Islet of Langerhans (tissue), 1 donor: ENCODE results near the gene UGT2B11.
"Not testable (repeated sequence)": the region's sequence is repeated elsewhere in the genome, so short reads cannot be mapped to it uniquely, and the experiment has no call there.

ENCODE experiments used
- FAIRE-seq: peaks from one replicate; lab custom pipeline; 2011; peaks lifted over from hg19 to GRCh38; lab: Jason Lieb, UNC

UGT2B11 gene

GRCh38 chr4:69214716-69215115 is at the start of gene UGT2B11:
Gene UGT2B11, minus strand, starts transcription at chr4:69214748. Its CDS starts 26 bp downstream, at chr4:69214722.
- FAIRE-seq, result no peak

GRCh38 chr4:69253147-69253772 is 38.7 kb upstream of the UGT2B11 start:
- FAIRE-seq, result peak; percentile 33

DNA sequence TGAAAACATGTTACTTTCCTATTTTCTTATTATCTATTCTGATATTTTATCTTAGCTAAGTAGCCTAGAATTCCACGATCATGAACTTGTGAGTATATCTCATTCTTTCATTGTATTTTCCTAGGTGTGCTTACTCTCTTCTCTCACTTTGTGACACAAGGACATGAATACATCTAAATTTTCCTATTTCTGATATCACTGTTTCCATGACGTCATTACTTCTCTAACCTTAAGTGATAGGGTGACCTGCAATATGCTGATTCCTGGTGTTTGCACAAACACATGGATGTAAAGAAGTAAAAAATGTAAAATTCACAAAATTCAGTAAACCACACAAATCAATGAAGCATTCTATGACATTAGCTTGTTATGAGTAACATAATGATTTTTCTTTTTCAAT is 36.3 kb upstream of the UGT2B11 start:
- not testable (repeated sequence) for FAIRE-seq

DNA sequence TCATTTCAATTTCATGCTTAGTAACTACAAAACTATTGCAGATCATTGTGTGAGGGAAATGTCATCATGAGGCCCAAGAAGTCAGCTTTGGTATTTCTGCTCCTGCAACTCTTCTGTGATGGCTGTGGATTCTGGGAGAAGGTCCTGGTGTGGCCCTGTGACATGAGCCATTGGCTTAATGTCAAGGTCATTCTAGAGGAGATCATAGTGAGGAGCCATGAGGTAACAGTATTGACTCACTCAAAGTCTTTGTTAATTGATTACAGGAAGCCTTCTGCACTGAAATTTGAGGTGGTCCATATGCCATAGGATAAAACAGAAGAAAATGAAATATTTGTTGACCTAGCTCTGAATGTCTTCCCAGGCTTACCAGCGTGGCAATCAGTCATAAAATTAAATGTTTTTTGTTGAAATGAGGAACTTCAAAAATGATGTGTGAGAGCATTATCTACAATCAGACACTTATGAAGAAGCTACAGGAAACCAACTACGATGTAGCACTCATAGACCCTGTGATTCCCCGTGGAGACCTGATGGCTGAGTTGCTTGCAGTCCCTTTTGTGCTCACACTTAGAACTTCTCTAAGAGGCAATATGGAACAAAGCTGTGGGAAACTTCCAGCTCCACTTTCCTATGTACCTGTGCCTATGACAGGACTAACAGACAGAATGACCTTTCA is 28.2 kb upstream of the UGT2B11 start:
- not testable (repeated sequence) for FAIRE-seq

GRCh38 chr4:69241746-69242145 is 27.2 kb upstream of the UGT2B11 start:
- FAIRE-seq, result not testable (repeated sequence)

GRCh38 chr4:69240787-69241186 is 26.2 kb upstream of the UGT2B11 start:
- not testable (repeated sequence) for FAIRE-seq

- no peak for FAIRE-seq
Measured at GRCh38 chr4:69239557-69240168, 25.1 kb upstream of the UGT2B11 start.

- no peak for FAIRE-seq
Measured at GRCh38 chr4:69239092-69239491, 24.5 kb upstream of the UGT2B11 start.

GRCh38 chr4:69224891-69225290 is 10.3 kb upstream of the UGT2B11 start:
- no peak for FAIRE-seq

DNA sequence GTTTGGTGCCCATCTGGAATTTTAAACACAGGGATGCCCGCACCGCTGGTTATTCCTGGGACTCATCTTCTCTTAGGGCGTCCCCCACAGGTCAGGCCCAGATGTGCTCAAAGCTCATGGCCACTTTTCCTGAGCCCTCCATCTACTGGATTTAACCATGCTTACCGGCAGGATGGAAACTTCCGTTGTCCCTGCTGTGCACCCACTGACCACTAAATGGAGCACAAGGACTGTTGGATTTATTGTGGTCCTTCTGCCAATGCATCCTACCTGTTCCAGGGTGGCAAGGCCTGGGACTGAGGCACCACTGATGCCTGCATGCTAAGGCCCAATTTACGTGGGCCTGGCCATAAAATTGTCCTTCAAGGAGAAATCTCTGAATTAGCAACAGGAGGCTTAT is 8.7 kb upstream of the UGT2B11 start:
- not testable (repeated sequence) for FAIRE-seq

- not testable (repeated sequence) for FAIRE-seq
Measured at GRCh38 chr4:69218491-69218890, 3.9 kb upstream of the UGT2B11 start.

DNA sequence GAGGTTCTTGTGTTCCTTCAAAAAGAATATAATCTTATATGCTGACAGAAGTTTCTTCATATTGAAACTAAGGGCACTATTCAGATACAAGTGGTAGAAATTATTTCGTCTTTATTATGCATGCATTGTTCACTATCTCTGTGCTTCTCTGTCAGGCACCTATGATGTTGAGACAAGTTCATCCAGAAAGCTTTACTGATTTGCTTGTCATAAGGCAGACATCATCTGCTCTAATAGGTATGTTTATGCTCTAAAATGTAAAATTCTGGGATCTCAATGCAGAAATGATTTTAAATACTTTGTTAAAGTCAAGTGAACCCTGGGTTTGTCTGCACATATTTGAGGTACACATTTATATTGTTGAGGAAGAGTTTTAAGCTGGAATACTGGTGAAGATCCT is 3.6 kb downstream of the UGT2B11 start:
- no peak for FAIRE-seq

GRCh38 chr4:69198506-69198905 is 16.0 kb downstream of the UGT2B11 start:
- FAIRE-seq, result not testable (repeated sequence)

DNA sequence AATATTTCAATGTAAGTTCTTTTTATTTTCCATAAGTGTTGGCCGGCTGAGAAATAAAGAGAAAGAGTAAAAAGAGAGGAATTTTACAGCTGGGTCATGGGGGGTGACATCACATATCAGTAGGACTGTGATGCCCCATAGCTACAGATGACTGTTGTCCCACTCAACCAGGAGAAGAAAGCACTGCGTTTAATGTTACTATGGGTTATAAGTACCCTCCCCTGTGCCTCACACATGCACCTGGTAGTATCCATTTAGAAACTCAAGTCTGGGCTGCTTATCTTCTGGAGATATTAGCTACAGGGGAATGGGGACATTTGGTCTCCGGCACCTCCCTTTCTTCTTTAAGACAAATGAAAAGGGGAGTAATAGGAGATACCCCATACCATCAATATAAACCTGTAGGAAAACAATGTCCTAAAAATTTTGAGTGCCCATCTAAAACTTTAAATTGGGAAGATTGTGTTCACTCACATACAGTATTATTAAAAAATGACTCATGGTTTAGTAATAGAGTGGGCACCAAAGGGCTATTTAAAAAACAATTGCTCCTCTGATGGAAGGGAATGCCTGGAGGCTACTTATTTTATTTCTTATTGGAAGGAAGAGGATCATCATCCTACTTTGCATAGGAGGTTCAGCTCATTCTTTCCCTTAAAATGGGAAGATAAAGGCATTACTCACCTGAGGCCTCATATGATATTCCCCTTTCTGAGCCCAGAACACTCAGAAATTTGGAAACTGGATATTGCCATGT is 18.2 kb downstream of the UGT2B11 start:
- FAIRE-seq, result no peak

DNA sequence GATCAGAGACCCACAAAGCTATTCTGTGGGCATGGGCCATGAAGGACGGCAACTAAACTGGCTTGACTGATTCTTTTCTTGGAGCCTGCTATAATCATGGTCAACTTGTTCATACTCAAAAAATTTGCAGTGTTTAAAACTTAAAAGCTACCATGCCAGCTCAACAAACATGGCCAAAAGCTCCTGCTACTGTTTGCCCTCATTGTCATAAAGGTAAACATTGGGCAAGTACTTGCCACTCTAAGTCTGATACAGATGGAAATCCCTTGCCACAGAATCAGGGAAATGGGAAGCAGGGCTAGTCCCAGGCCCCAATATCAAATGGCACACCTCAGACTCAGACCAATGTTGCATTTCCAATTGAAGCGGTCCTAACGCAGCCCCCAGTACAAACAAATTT is 20.4 kb downstream of the UGT2B11 start:
- FAIRE-seq, result no peak

DNA sequence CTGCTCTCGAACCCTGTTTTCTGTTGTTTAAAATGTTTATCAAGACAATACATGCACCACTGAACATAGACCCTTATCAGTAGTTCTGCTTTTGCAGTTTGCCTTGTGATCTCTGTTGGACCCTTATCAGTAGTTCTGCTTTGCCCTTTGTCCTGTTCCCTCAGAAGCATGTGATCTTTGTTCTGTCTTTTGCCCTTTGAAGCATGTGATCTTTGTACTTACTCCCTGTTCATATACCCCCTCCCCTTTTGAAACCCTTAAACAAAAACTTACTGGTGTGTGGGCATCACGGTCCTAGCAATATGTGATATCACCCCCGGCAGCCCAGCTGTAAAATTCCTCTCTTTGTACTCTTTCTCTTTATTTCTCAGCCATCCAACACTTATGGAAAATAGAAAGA is 22.6 kb downstream of the UGT2B11 start:
- not testable (repeated sequence) for FAIRE-seq

GRCh38 chr4:69190621-69191020 is 23.9 kb downstream of the UGT2B11 start:
- not testable (repeated sequence) for FAIRE-seq

DNA sequence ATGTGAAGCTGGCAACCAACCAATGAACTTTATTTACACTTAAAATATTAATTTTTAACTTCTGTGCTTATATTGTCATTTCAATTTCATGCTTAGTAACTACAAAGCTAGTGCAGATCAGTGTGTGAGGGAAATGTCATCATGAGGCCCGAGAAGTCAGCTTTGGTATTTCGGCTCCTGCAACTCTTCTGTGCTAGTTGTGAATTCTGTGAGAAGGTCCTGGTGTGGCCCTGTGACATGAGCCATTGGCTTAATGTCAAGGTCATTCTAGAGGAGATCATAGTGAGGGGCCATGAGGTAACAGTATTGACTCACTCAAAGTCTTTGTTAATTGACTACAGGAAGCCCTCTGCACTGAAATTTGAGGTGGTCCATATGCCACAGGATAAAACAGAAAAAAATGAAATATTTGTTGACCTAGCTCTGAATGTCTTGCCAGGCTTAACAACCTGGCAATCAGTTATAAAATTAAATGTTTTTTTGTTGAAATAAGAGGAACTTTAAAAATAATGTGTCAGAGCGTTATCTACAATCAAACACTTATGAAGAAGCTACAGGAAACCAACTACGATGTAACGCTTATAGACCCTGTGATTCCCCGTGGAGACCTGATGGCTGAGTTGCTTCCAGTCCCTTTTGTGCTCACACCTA is 32.9 kb downstream of the UGT2B11 start:
- FAIRE-seq, result not testable (repeated sequence)

GRCh38 chr4:69179817-69180216 is 34.7 kb downstream of the UGT2B11 start:
- not testable (repeated sequence) for FAIRE-seq

DNA sequence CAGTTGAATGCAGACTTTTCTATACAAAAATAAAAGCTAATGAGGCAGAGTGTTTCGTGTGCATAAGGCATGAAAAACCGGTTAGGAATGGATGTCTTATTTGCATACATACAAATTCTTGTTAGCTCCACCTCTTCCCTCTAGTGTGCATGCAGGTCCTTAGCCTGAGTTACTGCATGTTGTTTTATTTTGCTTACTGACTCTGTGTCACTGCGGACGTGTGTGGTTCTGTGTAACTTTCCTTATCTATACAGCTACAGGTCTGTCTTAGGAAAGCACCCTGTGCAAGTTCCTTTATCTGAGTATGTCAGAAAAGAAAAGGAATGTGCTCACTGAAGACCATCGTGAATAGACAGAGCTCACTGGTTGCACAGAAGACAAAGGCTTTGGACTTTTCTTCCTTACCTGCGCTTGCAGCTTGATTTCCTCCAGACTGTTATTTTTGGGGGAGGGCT is 35.8 kb downstream of the UGT2B11 start:
- FAIRE-seq, result not testable (repeated sequence)

DNA sequence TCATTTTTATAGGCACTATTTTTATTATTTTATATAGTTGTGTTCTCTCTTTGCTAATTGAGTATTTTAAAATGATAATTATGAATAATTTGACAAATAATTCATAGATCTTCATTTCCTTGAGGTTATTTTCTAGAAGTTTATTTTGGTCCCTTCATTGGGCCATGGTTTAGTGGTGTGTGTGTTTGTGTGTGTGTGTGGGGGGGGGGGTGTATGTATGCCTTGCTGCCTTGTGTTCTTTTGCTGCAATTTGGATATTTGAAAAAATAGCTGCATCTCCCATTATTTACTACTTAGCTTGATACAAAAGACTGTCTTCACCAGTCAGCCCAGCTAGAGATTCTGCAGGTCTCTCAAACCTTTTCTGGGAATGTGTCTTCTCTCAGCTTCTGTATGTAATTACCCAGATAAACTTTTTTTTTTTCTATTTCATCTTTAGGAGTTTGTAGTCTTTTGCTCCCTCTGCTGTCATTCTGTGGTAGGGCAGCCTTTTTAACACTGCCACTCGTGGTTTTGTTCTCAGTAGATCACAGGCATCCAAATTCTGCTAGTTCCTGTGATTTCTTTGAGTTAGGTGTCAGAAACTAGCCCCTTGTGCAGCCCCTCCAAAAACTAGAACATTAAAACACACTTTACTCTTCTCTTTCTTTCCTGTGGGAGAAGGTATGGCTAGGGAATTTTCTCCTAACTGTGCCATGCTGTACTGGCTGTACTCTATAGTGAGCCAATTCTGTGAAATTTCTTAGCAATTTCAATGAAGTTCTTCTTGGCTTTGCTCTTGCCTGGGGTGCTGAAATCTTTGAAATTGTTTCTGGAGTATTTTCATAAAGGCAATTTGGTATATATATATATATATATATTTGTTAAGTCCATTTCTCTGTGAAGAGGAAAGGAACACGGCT is 44.1 kb downstream of the UGT2B11 start:
- FAIRE-seq, result peak; percentile 73
